Activated CD4-positive, alpha-beta memory T cell treated with anti-CD3 and anti-CD28 coated beads, Interleukin-2, amount 10 ng/mL, durations not matched to agents 7 days and 5 days (primary cell): ENCODE results near the gene IQSEC1. TPM values are rescaled to one million over a fixed set of nuclear protein-coding genes. Genes with fewer than 3 reads are reported as not detected.
"Not testable (repeated sequence)": the region's sequence is repeated elsewhere in the genome, so short reads cannot be mapped to it uniquely, and the experiment has no call there.

Experiments used
- CTCF ChIA-PET: fragments of 350-600 bp; sonication (Branson Sonifier 250); formaldehyde crosslinking; loops from one replicate; lab custom pipeline; 2021; ENCODE audit warnings: antibody characterized with exemption, inconsistent platforms; lab: Charles Lee
- POLR2A ChIA-PET: fragments of 350-600 bp; sonication (Branson Sonifier 250); formaldehyde crosslinking; loops from one replicate; lab custom pipeline; 2021; ENCODE audit warnings: antibody characterized with exemption; lab: Charles Lee
- DNase-seq: peaks from one replicate; pipeline ENCODE4 v3.0.0-alpha.2; 2020
- H3K27ac Mint-ChIP-seq: one replicate; pipeline ENCODE4 v1.8.0; 2021; ENCODE audit warnings: mild to moderate bottlenecking, mixed read lengths
- H3K27me3 Mint-ChIP-seq: one replicate; pipeline ENCODE4 v1.8.0; 2021; ENCODE audit warnings: mixed read lengths
- H3K36me3 Mint-ChIP-seq: one replicate; pipeline ENCODE4 v1.8.0; 2021; ENCODE audit warnings: low read depth, mixed read lengths
- H3K4me1 Mint-ChIP-seq: one replicate; pipeline ENCODE4 v1.8.0; 2021; ENCODE audit warnings: mixed read lengths
- H3K4me3 Mint-ChIP-seq: one replicate; pipeline ENCODE4 v1.8.0; 2021; ENCODE audit warnings: mild to moderate bottlenecking, mixed read lengths
- H3K9me3 Mint-ChIP-seq: one replicate; pipeline ENCODE4 v1.8.0; 2021; ENCODE audit warnings: mixed read lengths
- total RNA-seq, 2 experiments: library from RNA; stranded (reverse); gene quantifications; one replicate each; pipeline ENCODE4 v1.2.3, GENCODE V29; 2021

Gene IQSEC1
- total RNA-seq, 2 experiments from 2014 or later = 99.8 to 100 TPM

- Mint-ChIP-seq H3K27me3 (peaks cover 24% of the 10 kb centered on the region), H3K4me1 (peaks cover 11% of the 10 kb centered on the region), H3K9me3 (peaks cover 5% of the 10 kb centered on the region), H3K4me3 (no peak overlapping the region), H3K27ac (no peak overlapping the region), H3K36me3 (no peaks in the 10 kb centered on the region)
- ChIA-PET POLR2A (no interaction called here), CTCF (interaction anchor here (2.6 kb wide), 1 partner anchor 26 kb away, joined by 6 read pairs; no protein-coding TSS in a partner anchor)
- DNase-seq = no peak
Measured at GRCh38 chr3:12865271-12865670, 208.0 kb downstream of the IQSEC1 start.

- ChIA-PET POLR2A (no interaction called here), CTCF (no interaction called here)
- Mint-ChIP-seq H3K27ac (no peak overlapping the region), H3K4me3 (no peak overlapping the region), H3K36me3 (no peaks in the 10 kb centered on the region), H3K9me3 (peaks cover 5% of the 10 kb centered on the region), H3K27me3 (peaks cover 8% of the 10 kb centered on the region), H3K4me1 (no peaks in the 10 kb centered on the region)
- DNase-seq = no peak
Measured at GRCh38 chr3:12862387-12862786, 210.8 kb downstream of the IQSEC1 start.

DNA sequence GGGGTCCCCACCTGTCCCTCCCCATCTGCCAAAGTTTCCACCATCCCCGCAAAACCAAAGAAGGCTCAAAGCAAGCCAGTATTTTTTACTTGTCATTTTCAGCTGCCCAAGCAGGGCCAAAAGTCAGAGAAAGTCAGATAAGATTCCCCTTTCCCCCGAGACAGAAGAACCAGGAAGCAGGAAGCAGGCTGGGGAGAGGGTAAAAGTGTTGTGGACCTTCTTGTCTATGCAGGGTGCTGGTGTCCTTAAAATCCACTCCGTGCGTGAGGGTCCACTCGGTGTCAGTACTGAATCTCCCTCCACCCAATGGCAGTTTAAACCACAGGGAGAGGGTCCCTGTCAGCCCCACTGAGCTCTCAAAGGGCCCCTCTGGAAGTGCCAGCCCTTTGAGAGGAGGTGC lies 211.6 kb downstream of the IQSEC1 start:
- no peak overlapping the region for H3K4me3 Mint-ChIP-seq
- no peaks in the 10 kb centered on the region for H3K36me3 Mint-ChIP-seq
- peaks cover 5% of the 10 kb centered on the region for H3K9me3 Mint-ChIP-seq
- H3K4me1 Mint-ChIP-seq = no peaks in the 10 kb centered on the region
- ChIA-PET CTCF (no interaction called here), POLR2A (no interaction called here)
- no peak for DNase-seq
- no peak overlapping the region for H3K27ac Mint-ChIP-seq
- H3K27me3 Mint-ChIP-seq = peaks cover 9% of the 10 kb centered on the region

DNA sequence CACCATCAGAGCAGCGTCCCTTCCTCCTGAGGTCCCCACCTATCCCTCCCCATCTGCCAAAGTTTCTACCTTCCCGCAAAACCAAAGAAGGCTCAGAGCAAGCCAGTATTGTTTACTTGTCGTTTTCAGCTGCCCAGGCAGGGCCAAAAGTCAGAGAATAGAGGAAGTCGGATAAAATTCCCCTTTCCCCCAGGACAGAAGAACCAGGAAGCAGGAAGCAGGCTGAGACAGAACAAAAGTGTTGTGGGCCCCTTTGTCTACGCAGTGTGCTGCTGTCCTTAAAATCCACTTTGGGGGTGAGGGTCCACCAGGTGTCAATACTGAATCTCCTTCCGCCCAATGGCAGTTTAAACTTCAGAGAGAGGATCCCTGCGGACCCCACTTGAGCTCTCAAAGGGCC lies 213.4 kb downstream of the IQSEC1 start:
- H3K27me3 Mint-ChIP-seq = peaks cover 5% of the 10 kb centered on the region
- no peak overlapping the region for H3K27ac Mint-ChIP-seq
- no peaks in the 10 kb centered on the region for H3K4me1 Mint-ChIP-seq
- CTCF ChIA-PET = no interaction called here
- POLR2A ChIA-PET = no interaction called here
- H3K9me3 Mint-ChIP-seq = no peaks in the 10 kb centered on the region
- no peaks in the 10 kb centered on the region for H3K36me3 Mint-ChIP-seq
- no peak for DNase-seq
- no peak overlapping the region for H3K4me3 Mint-ChIP-seq

DNA sequence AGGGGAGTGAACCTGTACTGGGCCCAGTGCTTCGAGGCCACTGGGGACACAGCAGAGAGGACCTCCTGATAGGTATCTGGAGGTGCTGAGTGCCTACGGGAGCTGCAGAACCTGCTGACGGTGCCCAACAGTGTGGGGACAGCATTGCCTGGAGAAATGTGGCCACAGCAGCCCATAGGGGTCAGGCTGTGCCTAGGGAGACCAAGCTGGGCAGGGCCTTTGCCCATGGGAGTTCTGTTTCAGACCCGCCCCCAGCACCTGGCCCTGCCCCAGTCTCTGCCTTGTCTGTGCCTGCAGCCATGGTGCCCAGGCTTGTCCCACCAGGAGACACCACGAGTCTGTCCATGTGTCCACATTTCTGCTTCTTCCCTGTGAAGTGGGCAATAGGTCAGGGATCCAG lies 216.6 kb downstream of the IQSEC1 start:
- ChIA-PET POLR2A (interaction anchor here (2.1 kb wide), 1 partner anchor 15 kb away, joined by 8 read pairs; the partner anchor contains the start of gene RPL32), CTCF (interaction anchor here (1.0 kb wide), 1 partner anchor 15 kb away, joined by 3 read pairs; the partner anchor contains the start of gene RPL32)
- Mint-ChIP-seq H3K4me3 (no peak overlapping the region), H3K27ac (no peak overlapping the region), H3K27me3 (peaks cover 14% of the 10 kb centered on the region), H3K36me3 (no peaks in the 10 kb centered on the region), H3K4me1 (no peaks in the 10 kb centered on the region), H3K9me3 (no peaks in the 10 kb centered on the region)
- no peak for DNase-seq

DNA sequence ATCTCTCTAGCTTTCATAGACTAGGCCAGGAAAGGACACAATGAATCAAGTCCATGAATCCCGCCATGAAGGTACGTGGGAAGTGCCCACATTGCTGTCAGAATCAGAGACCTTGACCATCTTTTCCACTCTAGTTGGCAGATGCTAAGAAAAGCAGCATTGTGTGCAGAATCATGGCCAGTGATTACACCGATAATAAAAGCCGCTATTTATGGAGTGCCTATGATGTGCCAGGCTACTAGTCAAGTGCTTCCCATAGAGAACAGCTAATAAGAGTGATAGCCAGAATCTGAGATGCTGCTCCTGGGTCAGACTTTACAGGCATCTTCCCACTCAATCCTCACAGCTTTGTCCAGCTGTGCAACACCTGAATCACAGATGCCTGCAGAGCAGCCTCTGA lies 218.7 kb downstream of the IQSEC1 start:
- POLR2A ChIA-PET = interaction anchor here (3.1 kb wide), 1 partner anchor 13 kb away, joined by 9 read pairs; the partner anchor contains the start of gene RPL32

GRCh38 chr3:12853847-12854246 lies 219.4 kb downstream of the IQSEC1 start:
- H3K4me3 Mint-ChIP-seq, H3K9me3 Mint-ChIP-seq, H3K36me3 Mint-ChIP-seq, H3K27ac Mint-ChIP-seq, DNase-seq, H3K4me1 Mint-ChIP-seq, CTCF ChIA-PET: not testable (repeated sequence)
- POLR2A ChIA-PET = interaction anchor here (3.1 kb wide), 1 partner anchor 13 kb away, joined by 9 read pairs; the partner anchor contains the start of gene RPL32
- peaks cover 14% of the 10 kb centered on the region for H3K27me3 Mint-ChIP-seq

More for the DNA sequence above, 218.7 kb downstream of the IQSEC1 start:
- Mint-ChIP-seq H3K4me1 (no peaks in the 10 kb centered on the region), H3K9me3 (no peaks in the 10 kb centered on the region), H3K36me3 (no peaks in the 10 kb centered on the region), H3K4me3 (no peak overlapping the region), H3K27ac (no peak overlapping the region), H3K27me3 (peaks cover 14% of the 10 kb centered on the region)
- CTCF ChIA-PET = no interaction called here
- DNase-seq = no peak

- POLR2A ChIA-PET = interaction anchor here (1.4 kb wide), 1 partner anchor 11 kb away, joined by 5 read pairs; the partner anchor contains the start of gene RPL32
- DNase-seq = no peak
- H3K27ac Mint-ChIP-seq = no peak overlapping the region
- H3K4me1 Mint-ChIP-seq = no peaks in the 10 kb centered on the region
- H3K9me3 Mint-ChIP-seq = no peaks in the 10 kb centered on the region
- peaks cover 12% of the 10 kb centered on the region for H3K27me3 Mint-ChIP-seq
- CTCF ChIA-PET = interaction anchor here (0.7 to 1.6 kb wide), 2 partner anchors 10 to 39 kb away, joined by 3 to 5 read pairs; partner anchors contain the start of gene RPL32
- no peak overlapping the region for H3K4me3 Mint-ChIP-seq
- H3K36me3 Mint-ChIP-seq = no peaks in the 10 kb centered on the region
Measured at GRCh38 chr3:12852201-12852600, 221.0 kb downstream of the IQSEC1 start.

Other genes with a start within 250 kb of the IQSEC1 start
- 1,000 to 10,000 TPM; 1,634 to 1,730 TPM for gene RPL32, start 231.9 kb downstream of the IQSEC1 start, total RNA-seq